WTC11 (cell line): ENCODE results near the gene VIPR2. TPM values are rescaled to one million over a fixed set of nuclear protein-coding genes. Genes with fewer than 3 reads are reported as not detected.

ENCODE experiments used
- ATAC-seq: fragments of 200-7000 bp; cut with Tn5 transposase; 2 replicates; pipeline ENCODE4 v1.10.0; 2021; ENCODE audit warnings: mild to moderate bottlenecking, moderate library complexity
- CTCF ChIA-PET: fragments of 300-600 bp; sonication (Branson Sonifier 250); formaldehyde crosslinking; loops from one replicate; lab custom pipeline; 2021; ENCODE audit warnings: antibody characterized with exemption; lab: Charles Lee
- POLR2A ChIA-PET: fragments of 350-600 bp; sonication (Branson Sonifier 250); formaldehyde crosslinking; loops from one replicate; lab custom pipeline; 2021; ENCODE audit warnings: antibody characterized with exemption; lab: Charles Lee
- DNase-seq: peaks from one replicate; pipeline ENCODE4 v3.0.0; 2021; ENCODE audit warnings: low spot score
- H3K27ac Mint-ChIP-seq: 2 replicates; pipeline ENCODE4 v1.8.0; 2021; ENCODE audit warnings: mixed read lengths
- H3K27me3 Mint-ChIP-seq: 2 replicates; pipeline ENCODE4 v1.8.0; 2021; ENCODE audit warnings: low read depth, mild to moderate bottlenecking, moderate library complexity, mixed read lengths
- H3K36me3 Mint-ChIP-seq: 2 replicates; pipeline ENCODE4 v1.8.0; 2021; ENCODE audit warnings: mixed read lengths
- H3K4me1 Mint-ChIP-seq: 2 replicates; pipeline ENCODE4 v1.8.0; 2022; ENCODE audit warnings: mixed read lengths
- H3K4me3 Mint-ChIP-seq: 2 replicates; pipeline ENCODE4 v1.8.0; 2021; ENCODE audit warnings: mild to moderate bottlenecking, moderate library complexity, mixed read lengths
- H3K9me3 Mint-ChIP-seq: 2 replicates; pipeline ENCODE4 v1.8.0; 2021; ENCODE audit warnings: mixed read lengths
- AFF4 ChIP-seq: sonication (generic); formaldehyde crosslinking; IDR thresholded peaks from 2 replicates; pipeline ENCODE4 v1.8.1; 2023; ENCODE audit warnings: mild to moderate bottlenecking, missing genetic modification reagents, borderline replicate concordance
- ATF2 ChIP-seq: sonication (generic); formaldehyde crosslinking; IDR thresholded peaks from 2 replicates; pipeline ENCODE4 v1.8.1; 2022; ENCODE audit warnings: low read depth, missing genetic modification reagents, borderline replicate concordance
- CDX4 ChIP-seq: fragments of 250-450 bp; sonication (Bioruptor Pico); IDR thresholded peaks from 2 replicates; pipeline ENCODE4 v1.9.0; 2021; ENCODE audit warnings: moderate library complexity, mild to moderate bottlenecking, inconsistent platforms, borderline replicate concordance
- CREM ChIP-seq: sonication (generic); formaldehyde crosslinking; IDR thresholded peaks from 2 replicates; pipeline ENCODE4 v1.8.1; 2022; ENCODE audit warnings: mild to moderate bottlenecking, missing genetic modification reagents, moderate library complexity
- ESRRA ChIP-seq: sonication (generic); formaldehyde crosslinking; IDR thresholded peaks from 2 replicates; pipeline ENCODE4 v1.8.1; 2022; ENCODE audit warnings: mild to moderate bottlenecking, missing genetic modification reagents, borderline replicate concordance
- IRF2 ChIP-seq: sonication (generic); formaldehyde crosslinking; IDR thresholded peaks from 2 replicates; pipeline ENCODE4 v1.8.0; 2022; ENCODE audit warnings: low read depth, missing genetic modification reagents, borderline replicate concordance
- MLX ChIP-seq: sonication (generic); formaldehyde crosslinking; IDR thresholded peaks from 2 replicates; pipeline ENCODE4 v1.8.1; 2023; ENCODE audit warnings: mild to moderate bottlenecking, missing genetic modification reagents, moderate library complexity
- NFE2L1 ChIP-seq: sonication (generic); formaldehyde crosslinking; IDR thresholded peaks from 2 replicates; pipeline ENCODE4 v1.8.1; 2023; ENCODE audit warnings: missing genetic modification reagents
- NR2C2 ChIP-seq: sonication (generic); formaldehyde crosslinking; IDR thresholded peaks from 2 replicates; pipeline ENCODE4 v1.8.0; 2022; ENCODE audit warnings: mild to moderate bottlenecking, missing genetic modification reagents
- OVOL2 ChIP-seq: fragments of 250-450 bp; sonication (Bioruptor Pico); IDR thresholded peaks from 2 replicates; pipeline ENCODE4 v1.9.0; 2021; ENCODE audit warnings: mild to moderate bottlenecking, borderline replicate concordance
- PRRX2 ChIP-seq: fragments of 250-450 bp; sonication (Bioruptor Pico); IDR thresholded peaks from 2 replicates; pipeline ENCODE4 v1.8.0; 2021; ENCODE audit warnings: mild to moderate bottlenecking
- RELA ChIP-seq: sonication (generic); formaldehyde crosslinking; IDR thresholded peaks from 2 replicates; pipeline ENCODE4 v1.8.1; 2022; ENCODE audit warnings: missing genetic modification reagents, mild to moderate bottlenecking, borderline replicate concordance
- SP1 ChIP-seq: sonication (generic); formaldehyde crosslinking; conservative IDR thresholded peaks from 2 replicates; pipeline ENCODE4 v1.8.1; 2022; ENCODE audit warnings: missing genetic modification reagents
- TEAD4 ChIP-seq: sonication (generic); formaldehyde crosslinking; IDR thresholded peaks from 2 replicates; pipeline ENCODE4 v1.8.0; 2022; ENCODE audit warnings: mild to moderate bottlenecking, missing genetic modification reagents
- ZBTB21 ChIP-seq: sonication (generic); formaldehyde crosslinking; IDR thresholded peaks from 2 replicates; pipeline ENCODE4 v1.8.1; 2023; ENCODE audit warnings: mild to moderate bottlenecking, missing genetic modification reagents, borderline replicate concordance
- ZBTB43 ChIP-seq: sonication (generic); formaldehyde crosslinking; IDR thresholded peaks from 2 replicates; pipeline ENCODE4 v1.8.1; 2023; ENCODE audit warnings: mild to moderate bottlenecking, missing genetic modification reagents
- ZNF138 ChIP-seq: sonication (generic); formaldehyde crosslinking; conservative IDR thresholded peaks from 2 replicates; pipeline ENCODE4 v1.8.1; 2022; ENCODE audit warnings: mild to moderate bottlenecking, moderate library complexity, missing genetic modification reagents
- ZNF317 ChIP-seq: sonication (generic); formaldehyde crosslinking; IDR thresholded peaks from 2 replicates; pipeline ENCODE4 v1.8.1; 2023; ENCODE audit warnings: low read depth, mild to moderate bottlenecking, moderate library complexity, missing genetic modification reagents, borderline replicate concordance
- ZNF423 ChIP-seq: fragments of 250-450 bp; sonication (Bioruptor Pico); IDR thresholded peaks from 2 replicates; pipeline ENCODE4 v2.1.2; 2022; ENCODE audit warnings: mild to moderate bottlenecking, moderate library complexity
- total RNA-seq: library from RNA; stranded (reverse); gene quantifications from 3 replicates; pipeline ENCODE4 v1.2.3, GENCODE V29; 2021

The VIPR2 gene
- total RNA-seq, 1 experiment from 2014 or later: 7.5 TPM

GRCh38 chr7:159010937-159011721 is 133.5 kb downstream of the VIPR2 start:
- CTCF ChIA-PET: interaction anchor here (1.1 kb wide), 1 partner anchor 10 kb away, joined by 6 read pairs; no protein-coding TSS in a partner anchor
- no peak for DNase-seq
- Mint-ChIP-seq H3K4me3 (no peak overlapping the region), H3K9me3 (no peaks in the 10 kb centered on the region), H3K36me3 (no peaks in the 10 kb centered on the region), H3K27ac (peak overlapping the region; percentile 27; the same call in 1 of the 2 replicates), H3K4me1 (peaks cover 15% of the 10 kb centered on the region), H3K27me3 (no peaks in the 10 kb centered on the region)
- no peak for ATAC-seq
- TF ChIP-seq IRF2 (CRISPR knock-in tag) (no peak), ZBTB21 (CRISPR knock-in tag) (no peak), ATF2 (CRISPR knock-in tag) (no peak), NFE2L1 (CRISPR knock-in tag) (no peak), TEAD4 (no peak), ZNF138 (CRISPR knock-in tag) (no peak), OVOL2 (CRISPR knock-in tag) (no peak), CREM (CRISPR knock-in tag) (no peak), RELA (CRISPR knock-in tag) (no peak), AFF4 (no peak), ZNF317 (CRISPR knock-in tag) (no peak), ZNF423 (CRISPR knock-in tag) (no peak), SP1 (CRISPR knock-in tag) (no peak), ESRRA (CRISPR knock-in tag) (no peak), CDX4 (CRISPR knock-in tag) (no peak), PRRX2 (CRISPR knock-in tag) (no peak), MLX (CRISPR knock-in tag) (no peak), ZBTB43 (CRISPR knock-in tag) (no peak), NR2C2 (CRISPR knock-in tag) (no peak)
- POLR2A ChIA-PET: no interaction called here
